H1 (cell line): ENCODE results near the gene CHCHD6. TPM values are rescaled to one million over a fixed set of nuclear protein-coding genes. Genes with fewer than 3 reads are reported as not detected.

Experiments
- CTCF ChIA-PET: fragments of 300-600 bp; sonication (Branson Sonifier 250); formaldehyde crosslinking; loops from one replicate; lab custom pipeline; 2021; ENCODE audit not compliant: partially characterized antibody; lab: Charles Lee
- POLR2A ChIA-PET: fragments of 300-600 bp; sonication (Branson Sonifier 250); formaldehyde crosslinking; loops from one replicate; lab custom pipeline; 2021; ENCODE audit warnings: inconsistent platforms; ENCODE audit not compliant: partially characterized antibody; lab: Charles Lee
- DNase-seq, 2 experiments: peaks; one replicate each; pipeline versions ENCODE4 v3.0.0 to v3.0.0-alpha.2; 2010 to 2022; ENCODE audit warnings: low spot score in 2 of 2, low read depth in 1 of 2, mixed read lengths in 1 of 2
- FAIRE-seq: peaks from 2 replicates; lab custom pipeline; 2011; peaks lifted over from hg19 to GRCh38; lab: Jason Lieb, UNC
- H2AFZ ChIP-seq: 2 replicates; pipeline ENCODE4 v1.8.1; 2012; ENCODE audit warnings: low read length, inconsistent platforms
- H2AK5ac ChIP-seq: 2 replicates; pipeline ENCODE4 v1.6.1; 2013; ENCODE audit warnings: low read depth, low read length
- H2BK120ac ChIP-seq: replicated peaks from 2 replicates; pipeline ENCODE3; 2013; ENCODE audit warnings: low read depth, low read length, inconsistent platforms
- H2BK12ac ChIP-seq: 2 replicates; pipeline ENCODE4 v1.6.1; 2013; ENCODE audit warnings: low read depth, low read length
- H2BK15ac ChIP-seq: 2 replicates; pipeline ENCODE4 v1.6.1; 2013; ENCODE audit warnings: low read length
- H2BK20ac ChIP-seq: 2 replicates; pipeline ENCODE4 v1.6.1; 2013; ENCODE audit warnings: low read length
- H2BK5ac ChIP-seq: 2 replicates; pipeline ENCODE4 v1.6.1; 2013; ENCODE audit warnings: low read depth, low read length
- H3K14ac ChIP-seq: 2 replicates; pipeline ENCODE4 v1.6.1; 2013; ENCODE audit warnings: inconsistent platforms; ENCODE audit not compliant: insufficient read length
- H3K18ac ChIP-seq: 2 replicates; pipeline ENCODE4 v1.6.1; 2013; ENCODE audit warnings: low read length; ENCODE audit errors: extremely low read depth
- H3K23ac ChIP-seq: 2 replicates; pipeline ENCODE4 v1.6.1; 2013; ENCODE audit warnings: inconsistent platforms; ENCODE audit not compliant: insufficient read length
- H3K23me2 ChIP-seq: 2 replicates; pipeline ENCODE4 v1.6.1; 2013; ENCODE audit warnings: low read depth, low read length
- H3K27ac ChIP-seq: 2 replicates; pipeline ENCODE4 v1.6.1; 2011; ENCODE audit warnings: low read depth, low read length, inconsistent platforms
- H3K27me3 ChIP-seq, 4 experiments: replicated peaks in 1 of 4; 1 replicate in 1 of 4; 2 replicates in 3 of 4; pipeline versions ENCODE4 v1.6.1 to v1.8.1; 2011 to 2013; ENCODE audit warnings: low read length in 3 of 4, mild to moderate bottlenecking in 3 of 4, inconsistent platforms in 2 of 4, mixed read lengths in 2 of 4, moderate library complexity in 1 of 4; ENCODE audit not compliant: control insufficient read depth in 3 of 4, insufficient read depth in 3 of 4; ENCODE audit errors: extremely low read depth in 1 of 4
- H3K36me3 ChIP-seq, 4 experiments: 2 replicates each; pipeline versions ENCODE4 v1.6.1 to v1.8.1; 2011 to 2013; ENCODE audit warnings: mild to moderate bottlenecking in 4 of 4, low read length in 3 of 4, moderate library complexity in 2 of 4, control low read depth in 1 of 4, inconsistent platforms in 1 of 4; ENCODE audit not compliant: insufficient read depth in 4 of 4, control insufficient read depth in 2 of 4
- H3K4ac ChIP-seq: replicated peaks from 2 replicates; pipeline ENCODE3; 2013; ENCODE audit warnings: low read length, low read depth, mixed read lengths, inconsistent platforms; ENCODE audit not compliant: insufficient read length
- H3K4me1 ChIP-seq, 4 experiments: replicated peaks in 1 of 4; 1 replicate in 1 of 4; 2 replicates in 3 of 4; pipeline versions ENCODE4 v1.6.1 to v1.8.1; 2011 to 2013; ENCODE audit warnings: low read length in 3 of 4, inconsistent platforms in 2 of 4, mixed read lengths in 1 of 4; ENCODE audit not compliant: insufficient read depth in 4 of 4, control insufficient read depth in 3 of 4
- H3K4me2 ChIP-seq, 2 experiments: 2 replicates each; pipeline versions ENCODE4 v1.6.1 to v1.8.1; 2011 to 2013; ENCODE audit warnings: low read depth in 2 of 2, low read length in 2 of 2, control low read depth in 1 of 2, inconsistent platforms in 1 of 2, mild to moderate bottlenecking in 1 of 2; ENCODE audit not compliant: insufficient read depth in 1 of 2
- H3K4me3 ChIP-seq, 4 experiments: fragments of 200-600, 300-600 bp in 1 of 4; sonication (generic), shearing (Covaris generic), sonication (Bioruptor Twin) in 1 of 4; 2 replicates each; pipeline versions ENCODE4 v1.5.1 to v1.8.1; 2011 to 2016; ENCODE audit warnings: low read length in 4 of 4, low read depth in 3 of 4, control low read depth in 2 of 4, inconsistent platforms in 2 of 4, mild to moderate bottlenecking in 2 of 4, mixed read lengths in 1 of 4, moderate library complexity in 1 of 4; ENCODE audit not compliant: insufficient read depth in 2 of 4; ENCODE audit errors: extremely low read depth in 1 of 4
- H3K56ac ChIP-seq: replicated peaks from 2 replicates; pipeline ENCODE3; 2013; ENCODE audit warnings: low read depth, mild to moderate bottlenecking, mixed read lengths, low read length, inconsistent platforms; ENCODE audit not compliant: insufficient read length
- H3K79me1 ChIP-seq: 2 replicates; pipeline ENCODE4 v1.6.1; 2013; ENCODE audit warnings: low read depth, low read length, control low read depth
- H3K79me2 ChIP-seq, 2 experiments: 2 replicates each; pipeline versions ENCODE4 v1.6.1 to v1.8.1; 2012 to 2013; ENCODE audit warnings: low read length in 2 of 2, mild to moderate bottlenecking in 2 of 2, inconsistent platforms in 1 of 2; ENCODE audit not compliant: insufficient read depth in 2 of 2, control insufficient read depth in 1 of 2
- H3K9ac ChIP-seq, 4 experiments: replicated peaks in 1 of 4; 1 replicate in 1 of 4; 2 replicates in 3 of 4; pipeline versions ENCODE4 v1.6.1 to v1.8.1; 2011 to 2013; ENCODE audit warnings: low read depth in 3 of 4, low read length in 3 of 4, control low read depth in 2 of 4, mild to moderate bottlenecking in 2 of 4, moderate library complexity in 2 of 4, inconsistent platforms in 1 of 4; ENCODE audit errors: extremely low read depth in 1 of 4
- H3K9me3 ChIP-seq, 2 experiments: 2 replicates each; pipeline versions ENCODE4 v1.6.1 to v1.8.1; 2012 to 2013; ENCODE audit warnings: mild to moderate bottlenecking in 2 of 2, moderate library complexity in 2 of 2, control low read depth in 1 of 2, inconsistent platforms in 1 of 2, low read depth in 1 of 2, low read length in 1 of 2, mixed read lengths in 1 of 2; ENCODE audit not compliant: insufficient read depth in 2 of 2
- H4K20me1 ChIP-seq, 2 experiments: replicated peaks in 1 of 2; 2 replicates each; pipeline versions ENCODE3 to v1.8.1; 2011 to 2013; ENCODE audit warnings: inconsistent platforms in 2 of 2, low read length in 2 of 2, mild to moderate bottlenecking in 1 of 2; ENCODE audit not compliant: insufficient read depth in 2 of 2, control insufficient read depth in 1 of 2
- H4K5ac ChIP-seq: 2 replicates; pipeline ENCODE4 v1.6.1; 2013; ENCODE audit warnings: low read length, low read depth, mixed read lengths, inconsistent platforms; ENCODE audit not compliant: insufficient read length
- H4K8ac ChIP-seq: 2 replicates; pipeline ENCODE4 v1.8.0; 2013; ENCODE audit warnings: mild to moderate bottlenecking, moderate library complexity, low read length, inconsistent platforms; ENCODE audit not compliant: insufficient read depth; ENCODE audit errors: extremely low read depth
- H4K91ac ChIP-seq: replicated peaks from 2 replicates; pipeline ENCODE3; 2013; ENCODE audit warnings: low read length, mixed read lengths, inconsistent platforms; ENCODE audit not compliant: insufficient read length
- BACH1 ChIP-seq: IDR thresholded peaks from 2 replicates; pipeline ENCODE4 v1.6.1; 2012; ENCODE audit warnings: low read length, improper control_type of control experiment
- CBX8 ChIP-seq: fragments of 300-800, 300-1000 bp; sonication (generic); IDR thresholded peaks from 2 replicates; pipeline ENCODE4 v1.7.1; 2016; ENCODE audit warnings: low read depth, low read length, borderline replicate concordance
- CTCF ChIP-seq, 3 experiments: IDR thresholded peaks; 1 replicate in 2 of 3; 2 replicates in 1 of 3; pipeline versions ENCODE4 v1.5.1 to v1.6.1; 2011; ENCODE audit warnings: low read length in 3 of 3, mild to moderate bottlenecking in 3 of 3, inconsistent platforms in 2 of 3, low read depth in 1 of 3, moderate library complexity in 1 of 3; ENCODE audit not compliant: insufficient read depth in 1 of 3; ENCODE audit errors: control extremely low read depth in 1 of 3
- GTF2F1 ChIP-seq: IDR thresholded peaks from 2 replicates; pipeline ENCODE4 v1.6.1; 2012; ENCODE audit warnings: low read depth, low read length, improper control_type of control experiment, borderline replicate concordance
- NRF1 ChIP-seq: IDR thresholded peaks from 2 replicates; pipeline ENCODE4 v1.6.1; 2011; ENCODE audit warnings: mild to moderate bottlenecking, low read depth, low read length, improper control_type of control experiment
- WGBS, 2 experiments: shearing (Covaris generic) in 1 of 2; methylation state at CpG; one replicate each; pipeline versions ENCODE4 v1.1.6 to v1.1.7; 2013 to 2015; ENCODE audit warnings: low lambda C conversion rate in 2 of 2, mixed read lengths in 2 of 2, inconsistent platforms in 1 of 2, low coverage in 1 of 2, missing lambda C conversion rate in 1 of 2; ENCODE audit not compliant: insufficient replicate concordance in 2 of 2, insufficient coverage in 1 of 2, insufficient read length in 1 of 2; ENCODE audit errors: extremely low coverage in 1 of 2, missing lambda C conversion rate in 1 of 2; 5-methylcytosine and 5-hydroxymethylcytosine counted together
- polyA plus RNA-seq, 7 experiments: library from polyadenylated mRNA; depleted of rRNA in 3 of 7; stranded (reverse) in 5 of 7; unstranded in 2 of 7; fragments of >200 nt in 5 of 7; fragments of 200-250 nt in 2 of 7; gene quantifications; 1 replicate in 5 of 7; 2 replicates in 1 of 7; 4 replicates in 1 of 7; pipeline versions ENCODE4 v1.2.1 to v1.2.3, GENCODE V29; 2011 to 2013; ENCODE audit warnings: missing spikeins in 2 of 7, mixed read lengths in 2 of 7
- total RNA-seq: library from RNA; stranded (reverse); fragmentation: NEBNext Ultra II Directional; extraction: Animal tissue kit (Norgen Biotek cat#: 25700); gene quantifications from 2 replicates; pipeline ENCODE4 v1.2.1, GENCODE V29; 2021

The CHCHD6 gene
- total and polyA plus RNA-seq, 2 of the 8 experiments (the other 6 are each of a cell fraction or from before 2014, with no cell fraction given): 32.4 to 37.6 TPM

- ChIA-PET CTCF (interaction anchor here (0.7 to 2.1 kb wide), 18 partner anchors 8 to 562 kb away, joined by 3 to 7 read pairs (median 4); no protein-coding TSS in a partner anchor), POLR2A (interaction anchor here (3.3 kb wide), 1 partner anchor 16 kb away, joined by 17 read pairs; no protein-coding TSS in a partner anchor)
- no peaks in the 10 kb centered on the region for H3K79me2 ChIP-seq
- no peak overlapping the region for H3K23ac ChIP-seq
- 92% methylated on average over 9 of the region's 9 CpGs; no CpG with 5 or more reads in 1 of the 2 experiments for WGBS, 2 experiments
- H4K5ac ChIP-seq: no peak overlapping the region
- H3K79me1 ChIP-seq: no peaks in the 10 kb centered on the region
- H3K27me3 ChIP-seq: no peaks in the 10 kb centered on the region
- TF ChIP-seq BACH1 (no peak), GTF2F1 (no peak), CTCF (IDR thresholded peaks at IDR 0.05; ENCODE audit: control extremely low read depth in 1 of 3, insufficient read depth in 1 of 3, low read depth in 1 of 3, low read length in 3 of 3) (peak in 2 of 3 experiments; percentile 11 to 34; a peak in 2 of 4 replicates), CBX8 (no peak), NRF1 (no peak)
- H3K9me3 ChIP-seq: no peaks in the 10 kb centered on the region
- H3K4me1 ChIP-seq: no peaks in the 10 kb centered on the region; a peak in 1 of 7 replicates
- no peak overlapping the region for H3K4me3 ChIP-seq
- no peak overlapping the region for H4K91ac ChIP-seq
- H2AK5ac ChIP-seq: no peak overlapping the region
- H2BK5ac ChIP-seq: no peak overlapping the region
- H3K18ac ChIP-seq: no peak overlapping the region
- H2BK15ac ChIP-seq: no peak overlapping the region
- H3K9ac ChIP-seq: no peak overlapping the region
- FAIRE-seq (no peak), DNase-seq (no peak)
- no peaks in the 10 kb centered on the region for H3K36me3 ChIP-seq
- no peak overlapping the region for H3K4me2 ChIP-seq
- H2BK12ac ChIP-seq: no peak overlapping the region
- H4K8ac ChIP-seq: no peak overlapping the region
- no peaks in the 10 kb centered on the region for H3K23me2 ChIP-seq
- H2BK120ac ChIP-seq: no peak overlapping the region
- no peak overlapping the region for H3K56ac ChIP-seq
- H3K4ac ChIP-seq: no peak overlapping the region
- no peak overlapping the region for H3K14ac ChIP-seq
- no peak overlapping the region for H3K27ac ChIP-seq
- H2BK20ac ChIP-seq: no peak overlapping the region
- H2AFZ ChIP-seq: no peak overlapping the region
- peaks cover 0 to 2% of the 10 kb centered on the region in 2 experiments for H4K20me1 ChIP-seq
Measured at GRCh38 chr3:126835472-126836219, 131.6 kb downstream of the CHCHD6 start.
